GM11168 (cell line): ENCODE measurements around the gene COTL1.

Experiments used
- in situ Hi-C: fragments of 300-500 bp; cut with MboI; formaldehyde crosslinking; loops from one replicate; pipeline ENCODE4 v1.12.0; 2022; ENCODE audit warnings: low sequenced_read_pairs; ENCODE audit not compliant: unreplicated experiment

The COTL1 gene

DNA sequence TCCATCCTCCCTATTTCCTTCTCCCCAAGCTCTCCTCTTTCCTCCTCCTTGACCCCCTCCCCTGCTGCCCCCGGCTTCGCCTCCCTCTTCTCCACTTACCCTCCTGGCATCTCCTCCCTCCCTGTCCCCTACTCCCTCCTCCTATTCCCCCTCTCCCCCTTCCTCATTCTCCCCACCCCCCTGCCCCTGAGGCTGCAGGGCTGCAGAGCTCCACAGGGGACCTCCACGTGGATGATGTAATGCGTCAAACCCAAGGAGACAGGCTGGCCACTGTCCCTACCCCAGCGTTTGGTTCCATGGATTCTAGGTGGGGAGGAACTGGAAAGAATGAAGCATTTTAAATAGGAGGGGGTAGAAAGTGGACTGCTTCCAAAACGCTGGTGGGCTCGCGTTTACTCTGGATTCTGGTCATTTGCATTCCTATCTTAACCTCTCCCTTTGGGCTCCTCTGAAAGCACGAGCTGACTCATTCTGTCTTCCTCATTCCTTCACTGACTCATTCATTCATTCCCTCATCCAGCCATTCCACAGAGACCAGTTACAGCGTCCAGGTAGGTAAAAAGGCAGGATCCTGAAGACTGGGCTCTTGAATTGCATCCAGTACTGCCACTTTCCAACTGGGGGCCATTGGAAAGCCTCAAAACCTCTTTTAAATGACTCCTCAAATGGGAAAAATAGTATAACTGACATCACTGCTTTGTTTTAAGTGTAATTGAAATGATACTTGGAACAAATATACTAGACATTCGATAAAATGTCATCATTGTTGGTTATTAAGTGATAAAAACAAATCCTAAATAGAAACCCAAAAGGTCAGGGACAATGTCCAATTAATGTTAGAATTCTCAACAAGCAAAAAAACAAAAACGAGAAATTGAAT, 943 bp upstream of the COTL1 start:
- in situ Hi-C loops = loop anchor here (5.0 kb wide), 1 partner anchor 107 kb away; no protein-coding TSS in a partner anchor

DNA sequence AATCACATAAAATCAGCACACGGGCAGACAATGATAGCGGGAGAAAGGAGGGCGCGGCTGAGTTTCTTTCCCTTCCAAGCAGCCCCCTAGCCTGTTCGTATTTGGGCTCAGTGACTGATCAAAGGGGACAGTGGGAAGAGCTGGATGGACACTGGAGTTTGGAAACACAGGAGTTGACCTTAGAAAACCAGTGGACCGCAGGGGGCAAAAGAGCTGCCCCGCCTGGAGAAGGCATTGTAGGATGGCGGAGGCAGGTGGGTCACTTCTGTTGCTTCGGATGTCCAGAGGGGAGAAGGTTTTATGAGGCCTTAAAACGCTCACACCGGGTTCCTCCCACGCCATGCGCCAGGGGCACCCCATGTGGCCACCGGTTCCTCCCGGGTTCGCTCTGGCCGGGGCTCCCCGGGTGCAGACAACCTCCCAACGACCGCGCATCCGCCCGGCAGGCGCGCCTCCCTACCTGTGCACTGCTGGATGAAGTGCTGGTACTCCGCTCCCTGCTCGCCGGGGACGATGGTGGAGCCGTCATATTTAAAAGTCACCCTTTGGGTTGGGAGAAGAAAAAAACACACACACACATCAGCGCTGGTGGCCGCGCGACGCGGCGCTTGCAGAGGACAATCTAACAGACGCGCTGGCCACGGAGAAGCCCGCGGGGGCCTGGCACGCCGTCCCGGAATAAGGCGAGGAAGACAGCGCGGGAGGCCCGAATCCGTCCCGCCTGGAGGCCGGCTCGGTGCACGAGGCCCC, 662 bp downstream of the COTL1 start:
- in situ Hi-C loops = loop anchor here (5.0 kb wide), 1 partner anchor 105 kb away; no protein-coding TSS in a partner anchor

DNA sequence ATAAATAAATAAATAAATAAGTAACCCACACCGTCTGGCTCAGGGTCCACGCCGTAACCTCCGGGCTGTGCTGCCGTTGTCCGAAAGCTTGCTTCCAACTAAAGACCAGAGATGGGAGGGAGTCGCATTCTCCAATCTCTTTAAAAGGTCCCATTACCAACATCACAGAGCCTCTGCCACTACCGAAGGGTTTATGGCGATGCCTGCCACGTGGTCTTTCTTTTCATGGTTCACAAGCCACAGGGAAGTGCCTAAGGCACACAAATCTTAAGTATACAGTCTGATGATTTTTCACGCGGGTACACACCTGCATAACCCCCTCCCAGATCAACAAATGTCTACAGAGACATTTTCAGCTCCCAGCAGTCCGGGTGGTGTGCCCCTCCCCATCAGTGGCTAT, 1.4 kb downstream of the COTL1 start:
- in situ Hi-C loops = loop anchor here (5.0 kb wide), 1 partner anchor 104 kb away; no protein-coding TSS in a partner anchor

DNA sequence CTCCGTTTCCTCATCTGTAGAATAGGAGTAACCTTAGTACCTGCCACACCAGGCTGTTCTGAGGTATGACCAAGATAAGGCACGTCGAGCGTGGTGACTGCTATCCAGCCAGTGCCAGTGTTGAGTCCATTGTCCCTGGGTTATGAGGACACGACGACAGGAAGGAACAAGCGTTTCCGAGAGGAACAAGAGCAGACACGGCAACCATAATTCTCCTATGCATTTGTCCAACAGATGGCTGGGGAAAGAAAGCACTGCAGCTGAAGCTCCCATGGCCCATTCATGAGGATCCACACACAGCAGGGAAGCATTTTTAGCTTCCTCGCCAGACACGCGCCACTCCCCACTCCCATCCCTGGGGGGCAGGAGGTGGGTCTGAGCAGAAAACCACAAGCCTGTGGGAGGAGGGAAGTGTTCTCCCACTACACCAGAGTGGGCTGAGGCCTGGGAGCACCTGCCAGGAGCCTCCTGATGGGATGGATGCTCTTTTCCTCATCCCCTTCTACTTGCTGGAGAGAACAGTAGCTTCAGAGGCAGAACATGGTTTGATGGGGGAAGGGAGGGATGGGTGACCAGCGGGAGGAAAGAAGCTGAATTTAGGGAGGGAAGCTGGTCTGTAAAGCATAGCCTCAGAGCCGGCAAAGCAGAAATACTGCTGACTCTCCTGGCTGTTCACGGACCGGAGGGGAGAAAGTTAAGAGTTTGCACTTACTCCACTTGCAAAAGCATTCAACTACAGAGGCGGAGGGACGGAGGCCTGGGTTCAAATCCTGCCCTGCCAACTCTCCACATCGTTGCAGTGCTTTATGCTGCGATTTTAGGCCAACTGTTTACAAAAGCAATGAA, 2.7 kb downstream of the COTL1 start:
- in situ Hi-C loops = loop anchor here (5.0 kb wide), 1 partner anchor 103 kb away; no protein-coding TSS in a partner anchor

DNA sequence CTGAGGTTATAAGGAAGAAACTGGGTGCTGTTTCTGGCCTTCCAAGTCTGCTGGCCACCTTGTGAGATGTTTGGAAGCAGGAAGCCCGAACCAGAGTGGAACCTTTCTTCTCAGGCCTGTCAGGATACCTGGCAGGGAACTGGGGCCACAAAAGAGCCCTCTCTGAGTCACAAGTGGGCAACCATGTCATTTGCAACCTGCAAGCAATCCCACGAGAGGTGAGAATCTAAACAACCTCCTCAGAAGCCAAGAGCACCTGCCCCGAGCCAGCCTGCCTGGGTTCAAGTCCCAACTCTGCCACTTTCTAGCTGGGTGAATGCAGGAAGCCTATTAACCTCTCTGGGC, 3.3 kb downstream of the COTL1 start:
- in situ Hi-C loops = no loop called here

DNA sequence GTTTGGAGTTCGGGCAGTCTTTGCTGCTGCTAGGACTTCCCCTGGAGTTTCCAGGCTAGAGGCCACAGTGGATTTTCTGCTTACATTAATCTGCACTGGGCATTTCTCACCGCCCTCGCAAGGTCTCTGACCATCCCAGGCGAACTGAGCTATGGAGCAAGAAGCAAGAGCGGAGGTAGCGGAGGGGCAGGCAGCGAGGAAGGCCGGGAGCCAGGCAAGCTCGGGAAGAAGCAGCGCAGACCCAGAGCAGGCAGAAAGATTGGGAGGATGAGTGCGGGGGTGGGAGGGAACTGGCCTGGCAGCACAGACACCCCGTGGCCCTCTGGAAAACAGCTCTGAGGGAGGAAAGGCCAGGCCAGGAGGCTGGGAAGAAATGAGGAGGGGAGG, 3.8 kb downstream of the COTL1 start:
- in situ Hi-C loops = no loop called here

DNA sequence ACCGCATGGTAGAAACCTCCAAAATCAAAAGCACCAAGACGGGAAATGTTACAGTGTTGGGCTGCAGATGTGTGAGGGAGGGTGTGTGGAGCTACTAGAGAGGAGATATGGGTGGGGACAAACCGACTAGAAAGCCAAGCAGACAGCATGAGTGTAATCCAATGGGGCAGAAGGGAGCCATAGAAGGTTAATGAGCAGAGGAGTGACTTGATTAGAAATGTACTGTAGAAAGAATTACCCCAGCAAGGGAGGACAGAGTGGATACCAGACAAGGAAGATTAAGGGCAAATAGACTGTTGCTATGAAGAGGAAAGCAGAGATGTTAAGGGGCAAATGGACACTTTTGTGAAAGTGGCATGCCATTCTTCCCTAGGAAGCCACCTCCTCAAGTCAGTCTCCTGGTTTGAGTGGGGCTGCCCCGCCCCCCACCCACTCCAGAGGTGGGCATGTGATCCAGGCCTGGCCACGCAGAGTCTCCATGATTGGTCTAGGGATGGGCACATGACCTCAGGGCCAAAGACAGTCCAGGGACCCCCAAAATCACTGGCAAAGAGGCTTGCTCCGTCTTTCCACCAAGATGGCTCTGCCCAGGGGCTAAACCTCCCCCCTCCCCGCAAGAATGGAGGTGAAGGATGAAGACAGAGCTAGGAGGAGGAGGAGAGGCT, 4.3 kb downstream of the COTL1 start:
- in situ Hi-C loops = no loop called here

DNA sequence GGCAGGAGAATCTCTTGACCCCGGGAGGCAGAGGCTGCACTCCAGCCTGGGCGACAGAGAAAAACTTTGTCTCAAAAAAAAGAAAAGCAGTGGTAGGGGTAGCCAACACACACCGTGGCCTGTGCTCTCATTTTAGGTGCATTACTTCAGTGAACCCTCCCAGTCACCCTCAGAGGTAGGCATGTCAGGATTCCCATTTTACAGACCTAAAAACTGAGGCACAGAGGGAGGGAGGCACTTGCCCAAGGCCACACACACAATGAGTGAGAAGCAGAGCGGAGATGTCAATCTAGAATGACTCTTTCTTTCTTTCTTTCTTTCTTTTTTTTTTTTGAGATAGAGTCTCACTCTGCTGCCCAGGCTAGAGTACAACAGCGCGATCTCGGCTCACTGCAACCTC, 5.2 kb downstream of the COTL1 start:
- in situ Hi-C loops = no loop called here

DNA sequence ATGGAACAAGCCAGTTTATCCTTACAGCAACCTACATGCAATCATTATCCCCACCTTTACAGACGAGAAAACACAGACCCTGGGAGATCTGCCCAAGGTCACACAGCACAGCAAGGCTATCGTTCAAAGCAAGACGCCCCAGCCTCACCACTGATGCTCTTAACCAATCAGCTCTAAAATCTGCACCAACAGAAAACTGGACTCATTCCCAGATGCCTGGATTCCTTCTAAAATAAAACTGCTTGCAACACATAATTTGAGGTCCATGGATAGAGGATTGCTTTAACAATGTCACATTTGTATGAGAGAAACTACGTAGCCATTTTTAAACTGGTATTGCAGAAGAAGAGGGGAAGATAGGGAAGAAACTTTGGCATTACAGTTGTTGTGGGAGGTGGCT, 6.8 kb downstream of the COTL1 start:
- in situ Hi-C loops = no loop called here

DNA sequence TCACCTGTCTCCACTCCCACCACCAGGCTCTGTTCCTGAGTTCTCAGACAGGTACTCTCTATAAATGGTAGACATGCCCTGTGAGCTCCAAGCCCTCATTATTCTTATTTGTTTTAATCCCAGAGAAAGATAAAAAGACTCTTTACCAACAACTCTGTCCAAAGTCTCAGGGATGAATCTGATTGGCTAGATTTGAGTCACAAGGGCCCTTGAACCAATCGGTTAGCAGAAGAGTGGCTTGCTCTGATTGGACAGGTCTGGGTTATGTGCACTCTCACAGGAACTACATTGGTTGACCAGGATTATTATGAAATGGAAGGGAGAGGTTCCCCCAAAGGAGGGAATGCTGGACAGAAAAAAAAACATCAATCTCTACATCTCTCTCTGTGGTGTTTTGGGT, 7.5 kb downstream of the COTL1 start:
- in situ Hi-C loops = no loop called here

DNA sequence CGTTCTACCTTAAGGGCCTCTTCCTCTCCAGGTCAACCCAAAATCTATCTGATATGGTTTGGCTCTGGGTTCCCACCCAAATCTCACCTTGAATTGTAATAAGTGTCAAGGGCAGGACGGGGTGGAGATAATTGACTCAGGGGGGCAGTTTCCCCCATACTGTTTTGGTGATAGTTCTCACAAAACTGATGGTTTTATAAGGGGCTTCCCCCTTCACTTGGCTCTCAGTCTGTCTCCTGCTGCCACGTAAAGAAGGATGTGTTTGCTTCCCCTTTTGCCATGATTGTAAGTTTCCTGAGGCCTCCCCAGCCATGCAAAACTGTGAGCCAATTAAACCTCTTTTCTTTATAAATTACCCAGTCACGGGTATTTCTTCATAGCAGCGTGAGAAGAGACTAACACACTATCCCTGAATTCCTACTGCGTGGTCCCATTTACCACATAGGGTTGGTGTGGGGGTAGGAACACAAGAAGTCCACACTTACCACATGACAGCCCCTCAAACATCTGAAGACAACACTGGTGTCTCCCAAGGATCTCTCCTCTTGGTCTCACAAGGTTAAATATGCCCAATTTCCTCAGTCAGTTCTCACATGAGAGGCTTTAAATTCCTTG, 8.2 kb downstream of the COTL1 start:
- in situ Hi-C loops = no loop called here

DNA sequence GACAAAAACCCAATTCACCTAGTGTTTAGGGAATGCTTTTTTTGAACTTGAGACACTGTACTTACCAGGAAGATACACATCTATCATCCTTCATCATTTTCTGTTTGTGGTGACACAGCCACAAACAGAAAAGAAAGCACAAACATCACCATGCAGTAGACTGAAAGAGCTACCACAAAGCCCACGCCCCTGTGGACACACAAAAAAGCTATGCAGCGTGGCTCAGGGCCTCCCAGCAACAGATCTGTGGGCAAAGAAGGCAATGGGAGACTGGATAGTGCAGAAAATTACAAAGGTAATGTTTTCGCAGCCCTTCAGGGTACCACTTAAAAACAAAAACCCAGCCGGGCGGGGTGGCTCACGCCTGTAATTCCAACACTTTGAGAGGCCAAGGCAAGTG, 9.6 kb downstream of the COTL1 start:
- in situ Hi-C loops = no loop called here

DNA sequence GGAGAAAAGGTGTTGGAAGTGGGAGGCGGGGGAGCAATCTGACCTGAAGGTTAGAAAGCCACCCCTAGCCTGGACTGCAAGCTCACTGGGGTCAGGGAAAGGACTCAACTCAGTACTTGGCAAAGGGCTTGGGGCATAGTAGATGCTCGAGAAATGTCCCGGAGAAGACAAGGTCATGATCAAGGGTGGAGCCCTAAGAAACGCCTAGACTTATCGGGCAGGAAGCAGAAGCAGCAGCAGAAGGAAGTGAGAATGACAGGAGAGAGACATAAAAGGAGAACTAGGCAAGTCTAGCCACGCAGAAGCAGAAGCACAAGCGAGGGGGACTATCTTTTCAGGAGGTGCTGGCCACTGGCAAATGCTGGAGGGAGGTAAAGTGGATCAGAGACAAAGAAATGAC, 10.2 kb downstream of the COTL1 start:
- in situ Hi-C loops = no loop called here

DNA sequence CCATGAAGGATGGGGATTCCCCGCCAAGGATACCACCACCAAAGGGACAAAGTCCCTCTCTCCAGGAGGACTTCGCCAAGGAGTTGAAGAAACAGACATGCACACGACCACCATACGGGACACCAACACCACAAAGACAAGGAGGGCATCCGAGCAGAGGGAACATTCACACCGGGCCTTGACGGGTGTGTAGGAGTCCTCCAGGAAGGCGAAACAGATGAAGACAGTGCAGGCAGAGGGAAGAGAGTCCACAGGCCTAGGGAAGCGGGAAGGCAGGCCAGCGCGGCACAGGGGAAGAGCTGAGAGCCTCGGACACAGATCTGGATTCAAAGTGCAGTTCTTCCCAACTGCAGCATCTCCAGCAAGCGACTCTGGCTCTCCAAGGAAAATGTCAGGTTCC, 10.8 kb downstream of the COTL1 start:
- in situ Hi-C loops = no loop called here

DNA sequence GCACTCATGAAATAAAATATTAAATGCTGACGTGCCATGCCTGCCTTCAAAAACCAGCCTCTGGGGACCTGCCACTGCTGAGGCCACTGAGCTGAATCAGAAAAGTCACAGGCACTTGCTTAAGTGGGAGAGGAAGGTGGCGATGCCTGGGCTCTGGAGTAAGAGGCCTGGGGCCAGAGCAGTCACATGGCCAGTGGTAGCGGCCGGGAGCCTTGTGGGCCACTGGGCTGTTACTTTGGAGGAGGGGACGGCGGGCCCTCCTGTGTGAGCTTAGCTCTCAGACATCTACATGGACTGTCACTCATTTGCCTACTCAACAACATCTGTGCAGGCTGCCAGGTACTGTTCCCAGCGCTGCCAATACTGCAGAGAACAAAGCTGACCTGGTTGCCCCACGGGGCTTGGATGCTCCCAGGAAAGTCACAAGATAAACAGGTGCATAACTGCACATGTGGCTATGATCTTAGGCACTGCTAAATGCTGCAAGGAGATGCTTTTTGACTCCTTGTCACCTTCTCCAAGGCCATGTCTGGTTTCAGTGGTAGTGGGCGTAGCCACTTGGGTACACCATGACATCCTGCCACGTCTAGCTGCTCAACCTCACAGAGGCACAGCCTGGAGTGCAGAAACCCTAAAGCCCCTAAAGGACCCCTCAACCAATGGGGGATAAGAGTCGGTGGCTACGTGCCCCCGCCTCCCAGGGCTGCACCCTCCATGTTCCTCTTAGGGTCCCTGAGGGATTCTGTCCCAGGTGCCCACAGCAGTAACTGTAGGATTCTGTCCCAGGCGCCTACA, 11.6 kb downstream of the COTL1 start:
- in situ Hi-C loops = no loop called here

DNA sequence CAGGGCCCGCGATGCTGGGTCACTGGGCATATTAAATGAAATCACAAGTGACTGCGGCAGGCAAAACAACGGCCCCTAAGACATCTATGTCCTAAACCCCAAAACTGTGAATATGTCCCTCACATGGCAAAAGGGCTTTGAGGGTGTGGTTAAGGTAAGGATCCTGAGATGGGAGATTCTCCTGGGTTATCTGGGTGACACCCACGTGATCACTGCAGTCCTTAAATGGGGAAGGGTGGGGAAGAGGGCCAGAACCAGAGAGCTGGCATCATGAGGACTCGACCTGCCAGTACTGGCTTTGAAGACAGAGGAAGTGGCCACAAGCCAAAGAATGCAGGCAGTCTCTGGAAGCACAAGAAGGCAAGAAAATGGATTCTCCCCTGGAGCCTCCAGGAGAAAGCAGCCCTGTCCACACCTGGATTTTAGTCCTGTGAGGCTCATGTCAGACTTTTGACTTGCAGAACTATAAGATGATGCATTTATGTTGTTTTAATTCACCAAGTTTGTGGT, 12.5 kb downstream of the COTL1 start:
- in situ Hi-C loops = no loop called here

DNA sequence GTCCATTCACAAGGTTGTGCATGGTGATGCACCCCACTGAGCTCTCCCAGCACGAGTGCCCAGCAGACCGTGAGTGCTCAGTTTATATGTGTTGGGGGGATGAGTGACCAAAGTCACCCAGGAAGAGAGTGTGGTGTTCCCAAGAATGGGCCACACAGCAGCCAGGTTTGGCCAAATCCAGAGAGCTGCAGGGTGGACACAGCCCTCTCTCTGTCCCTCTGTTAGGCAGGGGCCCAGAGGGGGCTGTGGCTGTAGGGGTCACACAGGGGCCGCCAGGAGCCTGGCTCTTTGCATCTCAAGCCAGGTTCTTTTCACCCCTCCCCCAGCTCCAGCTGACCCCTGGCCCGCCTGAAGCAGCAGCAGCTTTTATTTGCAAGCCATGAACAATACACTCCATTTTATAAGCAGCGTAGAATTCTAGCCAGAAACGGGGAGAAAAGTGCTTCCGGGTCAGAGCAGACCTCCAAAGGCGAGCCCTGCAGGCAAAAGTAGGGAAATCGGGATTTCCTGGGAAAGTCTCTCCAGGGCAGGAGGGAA, 13.3 kb downstream of the COTL1 start:
- in situ Hi-C loops = no loop called here

DNA sequence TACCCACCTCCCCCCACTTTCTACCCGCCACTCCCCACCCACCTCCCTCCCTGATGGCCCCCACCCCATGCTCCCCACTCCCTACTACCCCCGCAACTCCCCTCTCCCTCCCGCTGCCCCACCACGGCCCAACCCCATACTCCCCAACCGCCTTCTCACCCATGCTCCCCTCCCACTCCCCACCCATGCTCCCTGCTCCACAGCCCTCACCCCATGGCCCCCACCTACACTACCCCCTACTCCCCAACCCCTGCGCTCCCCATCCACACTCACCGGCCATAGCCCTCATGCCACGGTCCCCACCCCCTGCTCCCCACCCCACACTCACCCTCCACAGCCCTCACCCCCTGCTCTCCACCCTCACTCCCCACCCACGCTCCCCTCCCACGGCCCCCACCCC, 13.9 kb downstream of the COTL1 start:
- in situ Hi-C loops = no loop called here
